ENCODE results near the gene ARL11.

DNA sequence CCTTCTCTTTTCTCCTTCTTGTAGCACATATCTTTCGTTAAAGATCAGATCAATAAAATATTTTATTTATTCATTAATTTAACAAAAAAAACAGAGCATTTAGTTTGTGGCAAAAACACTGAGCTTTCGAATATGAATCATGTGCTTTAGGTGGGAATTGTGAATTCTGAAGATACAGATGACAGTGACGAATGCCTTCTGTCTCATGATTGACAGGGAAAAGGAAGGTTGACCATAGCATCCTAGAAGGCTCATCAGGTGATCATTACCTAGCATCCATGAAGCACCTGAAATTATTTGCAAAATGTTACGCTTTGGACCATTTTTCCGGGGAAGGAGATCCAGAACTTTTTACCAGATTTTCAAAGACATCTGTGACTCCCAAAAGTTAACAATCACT, 3.8 kb downstream of the ARL11 start:
- TF ChIP-seq POLR2A (IDR thresholded peaks at IDR 0.05): no peak
- TF ChIP-seq, protein P1, sequence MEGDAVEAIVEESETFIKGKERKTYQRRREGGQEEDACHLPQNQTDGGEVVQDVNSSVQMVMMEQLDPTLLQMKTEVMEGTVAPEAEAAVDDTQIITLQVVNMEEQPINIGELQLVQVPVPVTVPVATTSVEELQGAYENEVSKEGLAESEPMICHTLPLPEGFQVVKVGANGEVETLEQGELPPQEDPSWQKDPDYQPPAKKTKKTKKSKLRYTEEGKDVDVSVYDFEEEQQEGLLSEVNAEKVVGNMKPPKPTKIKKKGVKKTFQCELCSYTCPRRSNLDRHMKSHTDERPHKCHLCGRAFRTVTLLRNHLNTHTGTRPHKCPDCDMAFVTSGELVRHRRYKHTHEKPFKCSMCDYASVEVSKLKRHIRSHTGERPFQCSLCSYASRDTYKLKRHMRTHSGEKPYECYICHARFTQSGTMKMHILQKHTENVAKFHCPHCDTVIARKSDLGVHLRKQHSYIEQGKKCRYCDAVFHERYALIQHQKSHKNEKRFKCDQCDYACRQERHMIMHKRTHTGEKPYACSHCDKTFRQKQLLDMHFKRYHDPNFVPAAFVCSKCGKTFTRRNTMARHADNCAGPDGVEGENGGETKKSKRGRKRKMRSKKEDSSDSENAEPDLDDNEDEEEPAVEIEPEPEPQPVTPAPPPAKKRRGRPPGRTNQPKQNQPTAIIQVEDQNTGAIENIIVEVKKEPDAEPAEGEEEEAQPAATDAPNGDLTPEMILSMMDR (IDR thresholded peaks at IDR 0.05): no peak
